HEK293T (cell line): ENCODE measurements around the gene FHOD3.

ENCODE experiments used
- BHLHE40 ChIP-seq: fragments of 450-650 bp; IDR thresholded peaks from 2 replicates; pipeline ENCODE4 v1.6.1; 2016; ENCODE audit warnings: mild to moderate bottlenecking, moderate library complexity, borderline replicate concordance
- ELF4 ChIP-seq: fragments of 450-650 bp; IDR thresholded peaks from 2 replicates; pipeline ENCODE4 v1.6.1; 2017; ENCODE audit warnings: antibody characterized with exemption
- FOXA1 ChIP-seq: fragments of 450-650 bp; IDR thresholded peaks from 2 replicates; pipeline ENCODE4 v1.6.1; 2016; ENCODE audit warnings: mild to moderate bottlenecking
- FOXK2 ChIP-seq: fragments of 450-650 bp; IDR thresholded peaks from 2 replicates; pipeline ENCODE4 v1.6.1; 2016; ENCODE audit warnings: mild to moderate bottlenecking
- FOXM1 ChIP-seq: fragments of 450-650 bp; IDR thresholded peaks from 2 replicates; pipeline ENCODE4 v1.6.1; 2017; ENCODE audit warnings: mild to moderate bottlenecking, borderline replicate concordance
- HDGF ChIP-seq: fragments of 450-650 bp; IDR thresholded peaks from 2 replicates; pipeline ENCODE4 v1.6.1; 2017; ENCODE audit warnings: antibody characterized with exemption, borderline replicate concordance
- L3MBTL2 ChIP-seq: fragments of 450-650 bp; conservative IDR thresholded peaks from 2 replicates; pipeline ENCODE4 v1.6.1; 2016; ENCODE audit warnings: mild to moderate bottlenecking
- LEF1 ChIP-seq: fragments of 450-650 bp; IDR thresholded peaks from 2 replicates; pipeline ENCODE4 v1.6.1; 2017; ENCODE audit warnings: mild to moderate bottlenecking, borderline replicate concordance
- NFRKB ChIP-seq: fragments of 450-650 bp; IDR thresholded peaks from 2 replicates; pipeline ENCODE4 v1.6.1; 2016; ENCODE audit warnings: mild to moderate bottlenecking, moderate library complexity
- SP1 ChIP-seq: fragments of 450-650 bp; IDR thresholded peaks from 2 replicates; pipeline ENCODE4 v1.6.1; 2017
- SUZ12 ChIP-seq: fragments of 450-650 bp; IDR thresholded peaks from 2 replicates; pipeline ENCODE4 v1.6.1; 2016; ENCODE audit warnings: mild to moderate bottlenecking
- TARDBP ChIP-seq: fragments of 450-650 bp; IDR thresholded peaks from 2 replicates; pipeline ENCODE4 v1.6.1; 2016
- ZNF384 ChIP-seq: fragments of 450-650 bp; IDR thresholded peaks from 2 replicates; pipeline ENCODE4 v1.6.1; 2016
- TF ChIP-seq, protein P1 (sequence below): fragments of 450-650 bp; IDR thresholded peaks from 2 replicates; pipeline ENCODE4 v1.6.1; 2016

DNA sequence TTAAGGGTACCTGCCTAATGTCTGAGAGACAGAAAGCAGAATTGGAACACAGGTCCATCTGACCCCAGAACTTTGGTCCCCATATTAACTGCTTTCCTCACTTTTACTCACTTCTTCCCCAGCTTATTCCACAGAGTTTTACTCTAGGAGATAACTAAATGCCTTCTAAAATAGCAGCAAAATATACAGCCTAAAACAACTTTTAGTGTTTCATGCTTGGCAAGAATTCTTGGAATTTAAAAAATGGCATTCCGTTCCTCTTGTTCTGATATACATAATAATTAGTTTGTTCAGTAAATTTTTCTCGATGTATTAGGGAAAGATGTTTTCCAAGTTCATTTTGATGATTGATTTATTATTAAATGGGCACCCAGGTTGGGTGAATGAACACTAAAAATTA lies 151.9 kb downstream of the FHOD3 start:
- TF ChIP-seq SUZ12 (no peak), FOXM1 (no peak), HDGF (no peak), SP1 (no peak), FOXA1 (no peak), TARDBP (no peak), LEF1 (no peak), NFRKB (no peak), ZNF384 (no peak), BHLHE40 (no peak), FOXK2 (no peak), L3MBTL2 (no peak), ELF4 (no peak)
- TF ChIP-seq, protein P1, sequence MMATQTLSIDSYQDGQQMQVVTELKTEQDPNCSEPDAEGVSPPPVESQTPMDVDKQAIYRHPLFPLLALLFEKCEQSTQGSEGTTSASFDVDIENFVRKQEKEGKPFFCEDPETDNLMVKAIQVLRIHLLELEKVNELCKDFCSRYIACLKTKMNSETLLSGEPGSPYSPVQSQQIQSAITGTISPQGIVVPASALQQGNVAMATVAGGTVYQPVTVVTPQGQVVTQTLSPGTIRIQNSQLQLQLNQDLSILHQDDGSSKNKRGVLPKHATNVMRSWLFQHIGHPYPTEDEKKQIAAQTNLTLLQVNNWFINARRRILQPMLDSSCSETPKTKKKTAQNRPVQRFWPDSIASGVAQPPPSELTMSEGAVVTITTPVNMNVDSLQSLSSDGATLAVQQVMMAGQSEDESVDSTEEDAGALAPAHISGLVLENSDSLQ = no peak
